HEK293T (cell line): ENCODE data around the gene PACRG.

Source experiments
- ARNT ChIP-seq: fragments of 450-650 bp; IDR thresholded peaks from 2 replicates; pipeline ENCODE4 v1.6.1; 2017; ENCODE audit warnings: mild to moderate bottlenecking
- BHLHE40 ChIP-seq: fragments of 450-650 bp; IDR thresholded peaks from 2 replicates; pipeline ENCODE4 v1.6.1; 2016; ENCODE audit warnings: mild to moderate bottlenecking, moderate library complexity, borderline replicate concordance
- ELF4 ChIP-seq: fragments of 450-650 bp; IDR thresholded peaks from 2 replicates; pipeline ENCODE4 v1.6.1; 2017; ENCODE audit warnings: antibody characterized with exemption
- FOXA1 ChIP-seq: fragments of 450-650 bp; IDR thresholded peaks from 2 replicates; pipeline ENCODE4 v1.6.1; 2016; ENCODE audit warnings: mild to moderate bottlenecking
- FOXK2 ChIP-seq: fragments of 450-650 bp; IDR thresholded peaks from 2 replicates; pipeline ENCODE4 v1.6.1; 2016; ENCODE audit warnings: mild to moderate bottlenecking
- FOXM1 ChIP-seq: fragments of 450-650 bp; IDR thresholded peaks from 2 replicates; pipeline ENCODE4 v1.6.1; 2017; ENCODE audit warnings: mild to moderate bottlenecking, borderline replicate concordance
- HDGF ChIP-seq: fragments of 450-650 bp; IDR thresholded peaks from 2 replicates; pipeline ENCODE4 v1.6.1; 2017; ENCODE audit warnings: antibody characterized with exemption, borderline replicate concordance
- NFRKB ChIP-seq: fragments of 450-650 bp; IDR thresholded peaks from 2 replicates; pipeline ENCODE4 v1.6.1; 2016; ENCODE audit warnings: mild to moderate bottlenecking, moderate library complexity
- SP1 ChIP-seq: fragments of 450-650 bp; IDR thresholded peaks from 2 replicates; pipeline ENCODE4 v1.6.1; 2017
- SUZ12 ChIP-seq: fragments of 450-650 bp; IDR thresholded peaks from 2 replicates; pipeline ENCODE4 v1.6.1; 2016; ENCODE audit warnings: mild to moderate bottlenecking
- TARDBP ChIP-seq: fragments of 450-650 bp; IDR thresholded peaks from 2 replicates; pipeline ENCODE4 v1.6.1; 2016
- ZNF384 ChIP-seq: fragments of 450-650 bp; IDR thresholded peaks from 2 replicates; pipeline ENCODE4 v1.6.1; 2016

GRCh38 chr6:163319609-163320366, 592.0 kb downstream of the PACRG start:
- no peak for TF ChIP-seq TARDBP
- no peak for TF ChIP-seq FOXM1
- no peak for TF ChIP-seq FOXA1
- no peak for TF ChIP-seq ELF4
- TF ChIP-seq ARNT = no peak
- TF ChIP-seq ZNF384 = no peak
- TF ChIP-seq BHLHE40 = no peak
- TF ChIP-seq HDGF = no peak
- no peak for TF ChIP-seq NFRKB
- TF ChIP-seq SUZ12 = no peak
- TF ChIP-seq FOXK2 = no peak
- no peak for TF ChIP-seq SP1
